HG03175 (cell line): ENCODE measurements around the gene MRNIP.

ENCODE experiments used
- ATAC-seq: cut with Tn5 transposase; IDR thresholded peaks from one replicate; pipeline ENCODE4 v1.9.1; 2021; ENCODE audit warnings: mild to moderate bottlenecking, moderate library complexity; ENCODE audit not compliant: unreplicated experiment

The MRNIP gene

DNA sequence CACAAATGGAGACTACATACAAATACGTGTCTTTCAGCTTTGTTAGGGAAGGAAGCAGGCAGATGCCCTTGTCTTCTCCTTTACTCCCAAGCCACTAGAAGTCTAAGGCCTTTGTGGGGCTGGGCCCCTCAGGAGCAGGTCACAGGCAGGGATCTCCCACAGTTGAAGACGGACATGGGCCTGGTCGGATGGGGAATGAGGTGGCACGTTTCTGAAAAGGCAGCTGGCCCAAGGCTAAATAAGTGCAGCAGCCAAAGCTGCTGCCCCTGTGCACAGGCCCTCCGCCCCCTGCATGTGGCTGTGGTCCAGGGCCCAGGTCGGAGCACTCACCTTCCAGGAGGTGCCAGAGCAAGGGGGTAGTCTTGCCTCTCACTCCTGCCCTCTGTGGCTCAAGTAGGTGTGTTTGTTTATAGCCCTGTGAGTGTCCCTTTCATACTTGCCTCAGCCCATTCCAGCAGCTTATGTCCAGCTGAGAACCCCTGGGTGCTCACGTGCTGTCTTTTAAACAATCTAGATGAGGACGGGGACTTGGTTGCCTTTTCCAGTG, 36.1 kb downstream of the MRNIP start:
- no peak for ATAC-seq

DNA sequence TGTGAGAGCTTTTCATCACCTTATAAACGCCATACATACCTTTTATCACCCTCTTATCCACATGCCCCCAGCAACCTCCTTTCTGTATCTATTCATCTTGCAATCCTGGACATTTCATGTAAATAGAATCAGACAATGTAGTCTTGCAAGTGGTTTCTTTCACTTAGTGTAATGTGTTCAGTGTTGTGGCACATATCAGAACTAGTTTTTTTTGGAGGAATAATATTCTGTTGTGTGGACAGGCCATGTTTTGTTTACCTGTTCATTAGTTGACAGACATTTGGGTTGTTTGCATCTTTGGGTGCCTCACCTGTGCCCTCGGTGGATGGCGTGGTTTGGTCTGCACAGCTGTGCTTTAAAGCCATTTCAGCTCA, 36.6 kb downstream of the MRNIP start:
- ATAC-seq, result no peak

DNA sequence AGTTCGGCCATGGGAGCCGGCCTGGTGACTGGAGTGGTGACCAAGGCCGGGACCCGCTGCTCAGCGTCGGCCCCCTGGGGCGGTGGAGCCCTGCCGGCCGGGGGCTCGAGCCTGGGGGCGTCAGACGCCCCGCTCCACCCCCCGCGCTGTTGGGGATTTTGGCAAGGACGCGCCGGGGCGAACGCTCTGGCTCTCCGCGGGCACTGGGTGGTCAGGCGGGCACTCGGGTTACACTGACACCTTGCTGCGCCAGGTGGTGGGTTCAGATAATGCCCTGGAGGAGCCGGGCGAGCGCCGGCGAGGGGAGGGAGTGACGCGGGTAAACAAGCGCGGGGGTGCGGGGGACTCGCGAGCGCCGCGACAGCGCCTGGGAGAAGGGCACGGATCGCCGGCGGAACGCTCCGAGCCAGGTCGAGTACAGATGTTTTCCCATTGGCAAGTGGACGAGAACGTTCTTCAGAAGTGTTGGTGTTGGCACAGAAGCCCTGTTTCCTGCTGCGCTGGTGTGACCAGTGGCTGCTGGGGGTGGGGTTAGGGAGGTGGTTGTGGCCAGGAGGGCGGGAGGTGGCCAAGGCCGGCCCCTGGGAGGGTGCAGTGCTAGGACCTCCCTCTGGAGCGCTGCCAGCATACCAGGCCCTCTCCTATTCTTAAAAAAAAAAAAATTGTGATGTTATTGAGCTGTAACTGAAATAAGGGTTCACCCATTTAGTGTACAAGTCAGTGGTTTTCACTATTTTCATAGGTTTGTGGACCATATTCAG, 37.1 kb downstream of the MRNIP start:
- ATAC-seq, result peak; percentile 52

DNA sequence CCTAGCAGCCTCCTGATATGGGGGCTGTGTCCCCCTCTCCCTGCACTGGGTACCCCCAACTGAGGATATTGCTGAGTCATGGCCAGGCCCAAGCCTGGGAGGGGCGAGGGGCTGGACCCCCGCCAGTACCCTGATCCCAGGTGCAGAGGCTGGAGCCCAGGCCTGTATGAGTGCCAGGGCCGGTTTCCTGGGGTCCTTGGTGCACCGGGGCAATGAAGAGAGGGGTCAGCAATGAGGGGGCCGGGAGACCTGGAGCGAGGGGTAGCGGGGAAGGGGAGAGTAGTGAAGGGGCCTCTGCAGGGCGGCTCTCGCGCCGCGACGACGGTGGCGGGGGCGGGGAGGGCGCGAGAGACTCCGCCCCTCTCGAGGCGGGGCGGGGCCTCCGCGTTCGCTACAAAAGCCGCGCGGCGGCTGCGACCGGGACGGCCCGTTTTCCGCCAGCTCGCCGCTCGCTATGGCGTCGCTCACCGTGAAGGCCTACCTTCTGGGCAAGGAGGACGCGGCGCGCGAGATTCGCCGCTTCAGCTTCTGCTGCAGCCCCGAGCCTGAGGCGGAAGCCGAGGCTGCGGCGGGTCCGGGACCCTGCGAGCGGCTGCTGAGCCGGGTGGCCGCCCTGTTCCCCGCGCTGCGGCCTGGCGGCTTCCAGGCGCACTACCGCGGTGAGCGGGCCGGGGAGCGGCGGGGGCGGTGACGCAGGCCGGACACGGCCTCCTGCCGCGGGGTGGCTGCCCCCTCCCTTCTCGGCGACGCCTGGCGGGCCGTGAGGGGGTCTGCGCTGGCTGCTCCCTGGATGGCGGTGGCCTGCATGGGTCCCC, 37.9 kb downstream of the MRNIP start, which contains the start of gene SQSTM1:
SQSTM1 (plus strand) TSS at position 423 of the 815 bp plus-strand sequence; CDS start at position 455, 32 bp downstream.
- ATAC-seq, result peak; percentile 37

DNA sequence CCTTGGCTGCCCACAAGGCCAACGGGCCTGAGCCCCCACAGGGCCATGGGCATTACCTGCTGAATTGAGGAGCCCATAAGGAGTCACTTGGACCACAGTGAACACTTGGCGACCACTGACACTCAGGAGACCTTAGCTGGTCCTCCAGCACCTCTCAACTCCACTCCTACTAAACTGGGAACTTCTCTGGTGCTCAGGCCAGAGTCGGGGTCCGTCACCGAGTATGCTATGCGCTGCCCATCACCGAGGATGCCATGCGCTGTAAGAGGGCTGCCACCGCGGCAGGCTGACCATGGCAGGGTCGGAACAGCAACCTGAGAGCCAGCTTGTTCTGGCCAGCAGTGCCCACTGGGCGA, 38.5 kb downstream of the MRNIP start:
- ATAC-seq, result no peak

DNA sequence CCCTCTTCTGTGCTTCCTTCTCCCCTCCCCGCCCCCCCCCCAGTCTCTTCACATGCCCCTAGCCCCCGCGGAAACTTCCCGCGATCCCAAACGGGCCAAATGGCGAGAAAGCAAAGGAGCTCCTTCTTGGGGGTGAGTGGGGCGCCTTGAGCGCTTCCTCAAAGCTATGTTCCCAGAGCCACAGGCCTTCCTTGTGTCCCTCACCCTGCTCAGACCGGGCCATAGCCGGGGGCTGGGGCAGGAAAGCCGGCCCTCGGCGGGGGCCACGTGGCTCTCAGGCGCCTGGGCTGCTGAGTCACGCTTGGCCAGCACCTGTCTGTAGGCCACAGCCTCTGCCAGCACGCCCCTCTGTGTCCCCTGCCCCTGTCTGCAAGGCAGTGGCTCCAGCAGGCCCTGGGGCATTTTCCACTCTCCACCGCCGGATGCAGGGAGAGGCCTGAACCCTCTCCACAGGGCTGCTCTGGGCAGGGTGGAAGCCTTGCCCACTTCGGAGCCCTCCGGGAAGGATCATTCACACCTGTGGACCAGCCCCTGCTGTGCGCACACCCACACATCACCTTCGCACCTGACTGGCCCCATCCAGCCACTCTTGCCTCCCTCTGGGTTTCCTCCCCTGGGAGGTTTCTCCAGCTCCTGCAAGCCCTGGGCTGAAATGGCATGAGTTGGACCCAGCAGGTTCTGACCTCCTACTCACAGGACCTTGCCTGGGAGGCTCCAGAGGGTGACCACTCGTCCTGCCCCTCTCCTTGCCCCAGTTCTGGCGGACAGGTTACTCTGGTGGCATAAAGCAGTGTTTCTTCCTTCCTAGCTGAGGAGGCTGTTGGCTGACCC, 39.1 kb downstream of the MRNIP start:
- ATAC-seq, result peak; percentile 22

DNA sequence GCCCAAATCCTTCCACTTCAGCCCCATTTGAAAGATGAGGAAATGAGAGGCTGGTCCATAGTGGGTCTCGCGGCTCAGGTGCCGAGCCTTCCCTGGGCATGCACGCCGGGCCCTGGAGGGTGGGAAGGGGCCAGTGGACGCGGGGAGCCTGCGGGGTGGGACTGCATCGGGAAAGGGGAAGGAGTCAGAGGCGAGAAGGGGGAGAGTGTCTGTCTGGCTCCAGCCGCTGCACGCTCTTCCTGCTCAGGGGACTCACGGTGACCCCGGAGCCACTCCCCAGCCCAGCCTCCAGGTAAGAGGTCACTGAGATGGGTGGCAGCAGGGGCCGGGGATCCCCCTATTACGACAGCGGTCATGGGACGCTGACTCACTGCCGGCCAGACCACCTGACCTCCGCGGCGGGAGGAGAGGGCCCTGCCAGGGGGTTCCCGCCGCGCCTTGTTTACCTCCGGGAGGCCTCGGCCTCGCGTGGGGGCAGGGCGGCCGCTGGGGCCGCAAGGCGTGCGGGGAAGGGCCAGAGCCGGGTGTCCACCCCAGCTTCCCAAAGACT, 39.8 kb downstream of the MRNIP start:
- ATAC-seq, result peak; percentile 61

DNA sequence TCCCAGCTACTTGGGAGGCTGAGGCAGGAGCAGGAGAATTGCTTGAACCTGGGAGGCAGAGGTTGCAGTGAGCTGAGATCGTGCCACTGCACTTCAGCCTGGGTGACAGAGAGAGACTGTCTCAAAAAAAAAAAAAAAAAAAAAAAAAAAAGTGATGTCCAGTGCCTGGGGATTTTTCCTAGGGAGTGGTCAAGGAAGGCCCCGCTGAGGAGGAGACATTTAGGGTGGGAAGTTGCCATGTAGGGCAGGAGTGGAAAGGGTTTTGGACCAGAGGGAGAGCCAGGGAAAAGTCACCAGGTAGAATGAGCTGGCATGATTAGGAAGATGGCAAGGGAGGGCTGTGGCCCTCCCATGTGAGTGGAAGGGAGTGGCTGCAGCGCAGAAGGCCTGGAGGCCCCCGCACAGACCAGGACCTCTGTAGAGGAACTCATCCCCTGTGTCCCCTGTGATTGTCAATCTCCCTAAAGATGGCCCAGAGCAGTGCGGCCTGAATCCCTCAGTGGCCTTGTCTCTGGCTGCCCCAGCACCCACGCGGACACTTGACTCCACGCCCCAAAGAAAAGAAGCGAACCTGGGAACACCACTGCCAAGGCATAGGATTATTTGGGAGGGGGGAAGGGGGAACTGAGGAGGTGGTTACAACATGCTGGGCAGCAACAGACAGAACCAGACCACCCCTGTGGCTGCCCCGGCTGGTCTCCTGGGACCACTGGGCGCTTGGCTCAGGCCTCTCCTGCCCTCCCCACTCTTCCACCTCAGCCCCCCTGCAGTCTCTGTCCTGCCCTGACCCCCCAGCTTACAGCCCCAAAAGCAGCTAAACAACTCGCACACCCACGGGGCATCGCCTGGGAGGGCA, 40.5 kb downstream of the MRNIP start:
- ATAC-seq, result no peak

DNA sequence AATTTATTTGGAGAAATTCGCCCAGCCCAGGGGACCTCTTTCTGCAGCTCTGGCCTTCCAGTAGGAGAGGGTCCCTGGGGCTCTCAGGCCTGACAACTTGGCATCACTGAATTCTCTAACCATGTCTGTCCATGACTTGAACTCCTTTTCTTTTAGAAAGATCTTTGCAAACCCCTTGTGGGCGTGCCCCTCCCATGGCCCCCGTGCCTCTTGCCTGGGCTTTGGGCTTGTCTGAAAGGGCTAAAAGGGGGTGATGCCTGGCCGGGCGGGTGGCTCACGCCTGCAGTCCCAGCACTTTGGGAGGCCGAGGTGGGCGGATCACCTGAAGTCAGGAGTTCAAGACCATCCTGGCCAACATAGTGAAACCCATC, 41.2 kb downstream of the MRNIP start:
- ATAC-seq, result no peak

DNA sequence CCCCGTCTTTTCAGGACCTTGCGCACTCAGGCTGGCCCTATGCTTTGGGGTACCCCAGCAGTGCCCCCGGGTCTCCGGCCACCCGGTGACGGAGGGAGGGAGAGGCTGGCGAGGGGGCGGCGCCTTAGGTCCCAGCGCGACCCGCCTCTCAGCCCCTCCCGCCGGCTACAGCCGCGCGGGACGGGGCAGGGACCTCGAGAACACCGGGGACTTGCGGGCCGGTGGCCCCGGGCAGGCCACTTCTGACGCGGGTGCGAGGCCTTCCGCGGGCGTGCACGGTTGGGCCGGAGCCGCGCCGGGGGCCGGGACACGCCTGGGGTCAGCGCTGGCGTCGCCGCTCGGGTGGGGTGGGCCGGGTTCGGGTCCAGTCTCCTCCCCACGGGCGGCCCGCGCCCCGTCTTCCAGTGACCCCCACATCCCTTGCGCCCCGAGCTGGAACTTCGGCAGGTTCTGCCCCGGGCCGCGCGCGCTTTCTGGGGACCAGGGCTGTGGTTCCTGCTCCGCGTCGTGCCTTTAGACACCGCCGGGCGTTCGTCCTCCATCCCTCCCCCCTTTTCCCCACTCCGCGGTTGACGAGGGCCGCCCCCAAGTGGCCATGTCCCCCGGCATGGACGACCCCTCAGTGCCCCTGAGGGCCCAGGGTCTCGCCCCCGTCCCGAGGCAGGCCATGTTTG, 41.7 kb downstream of the MRNIP start:
- ATAC-seq, result no peak

DNA sequence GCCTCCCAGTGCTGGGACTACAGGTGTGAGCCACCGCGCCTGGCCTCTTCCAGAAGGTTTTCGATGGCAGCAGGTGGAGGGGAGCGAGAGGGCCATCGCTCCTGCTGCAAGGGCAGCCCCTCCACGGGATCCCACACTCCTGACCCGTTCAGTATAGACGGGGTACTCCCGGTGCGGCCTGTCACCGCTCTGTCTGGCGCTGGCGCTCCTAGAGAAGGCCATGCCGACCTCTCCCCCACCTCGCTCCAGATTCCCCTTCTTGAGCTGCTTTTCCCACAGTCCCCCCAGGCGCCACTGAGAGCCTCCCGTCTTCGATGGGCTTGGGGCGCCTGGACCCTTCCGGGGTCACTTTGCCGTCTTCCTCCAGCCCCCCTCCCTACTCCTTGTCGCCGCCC, 42.2 kb downstream of the MRNIP start:
- no peak for ATAC-seq

DNA sequence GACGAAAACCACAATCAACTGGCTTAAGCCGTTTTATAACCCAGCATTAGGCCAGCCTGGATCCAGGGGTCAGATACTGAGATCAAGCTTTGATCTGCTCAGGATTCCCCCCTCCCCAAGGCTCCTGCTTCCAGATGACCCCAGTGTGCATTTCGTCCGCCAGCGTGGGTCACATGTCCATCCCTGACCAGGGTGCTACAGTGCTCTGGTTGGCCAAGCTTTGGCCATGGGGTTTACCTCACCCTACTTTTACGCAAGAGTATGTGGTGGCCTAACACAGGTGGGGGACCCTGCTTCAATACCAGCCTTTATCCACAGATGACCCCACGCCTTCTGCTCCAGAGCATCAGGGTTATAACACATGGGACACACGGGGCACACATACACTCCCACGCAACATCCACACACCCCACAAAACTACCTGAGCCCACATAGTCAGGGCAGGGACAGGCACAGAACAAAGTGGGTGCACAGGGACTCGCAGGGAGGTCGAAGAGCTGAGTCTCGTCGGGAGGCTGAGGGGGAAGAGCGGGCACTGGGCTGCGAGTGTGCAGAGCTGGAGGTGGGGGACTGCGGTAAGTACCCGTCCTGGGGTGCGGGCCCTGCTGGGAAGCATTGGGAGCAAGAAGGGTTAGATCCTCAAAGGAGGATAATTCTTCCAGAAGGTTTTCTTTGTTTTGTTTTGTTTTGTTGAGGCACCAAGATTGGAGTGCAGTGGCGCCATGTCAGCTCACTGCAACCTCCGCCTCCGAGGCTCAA, 42.9 kb downstream of the MRNIP start:
- no peak for ATAC-seq

DNA sequence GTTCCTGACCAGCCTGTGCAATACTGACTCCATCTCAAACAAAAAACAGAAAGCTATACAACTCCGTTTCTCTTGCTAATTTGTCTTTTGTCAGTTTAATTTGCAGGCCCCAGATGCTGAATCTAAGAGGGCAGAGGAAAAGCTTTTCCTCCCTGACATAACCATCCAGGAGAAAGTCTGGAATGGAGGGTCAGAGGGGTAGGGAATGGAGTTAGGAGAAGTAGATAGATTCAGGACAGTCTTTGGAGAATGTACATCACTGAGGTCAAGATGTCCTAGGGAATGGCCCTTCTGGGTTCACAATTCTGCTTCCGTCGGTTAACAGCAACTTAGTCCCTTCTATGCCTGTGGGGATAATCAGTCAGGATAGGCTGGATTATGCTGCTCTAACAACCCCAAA, 44.5 kb downstream of the MRNIP start:
- ATAC-seq, result no peak

DNA sequence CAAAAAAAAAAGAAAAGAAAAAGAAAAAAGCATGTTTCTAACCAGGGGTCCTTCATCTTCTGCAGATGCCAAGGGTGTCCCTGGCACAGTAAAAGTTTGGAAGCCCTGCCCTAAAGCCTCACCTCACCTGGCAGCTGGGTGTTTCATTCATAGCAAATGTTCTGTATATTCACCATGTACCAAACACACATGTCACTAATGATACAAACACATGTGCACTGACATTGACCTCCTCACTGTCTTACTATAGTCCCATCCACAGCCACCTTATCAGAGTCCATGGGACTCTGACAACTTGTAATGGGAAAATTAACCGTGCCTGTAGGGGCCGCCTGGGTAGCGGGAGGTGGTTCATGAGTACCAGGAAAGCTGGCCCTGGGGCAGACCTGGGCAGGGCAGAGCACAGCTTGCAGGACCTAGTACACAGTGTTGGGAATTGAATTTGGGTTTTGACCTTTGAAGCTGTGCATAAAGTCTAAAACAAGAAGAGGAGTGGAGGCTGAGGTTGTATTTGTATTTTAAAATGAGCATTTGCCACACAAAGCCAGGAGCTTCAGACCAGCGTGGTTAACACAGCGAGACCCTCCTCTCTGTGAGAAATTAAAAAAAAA, 45.5 kb downstream of the MRNIP start:
- ATAC-seq, result no peak

DNA sequence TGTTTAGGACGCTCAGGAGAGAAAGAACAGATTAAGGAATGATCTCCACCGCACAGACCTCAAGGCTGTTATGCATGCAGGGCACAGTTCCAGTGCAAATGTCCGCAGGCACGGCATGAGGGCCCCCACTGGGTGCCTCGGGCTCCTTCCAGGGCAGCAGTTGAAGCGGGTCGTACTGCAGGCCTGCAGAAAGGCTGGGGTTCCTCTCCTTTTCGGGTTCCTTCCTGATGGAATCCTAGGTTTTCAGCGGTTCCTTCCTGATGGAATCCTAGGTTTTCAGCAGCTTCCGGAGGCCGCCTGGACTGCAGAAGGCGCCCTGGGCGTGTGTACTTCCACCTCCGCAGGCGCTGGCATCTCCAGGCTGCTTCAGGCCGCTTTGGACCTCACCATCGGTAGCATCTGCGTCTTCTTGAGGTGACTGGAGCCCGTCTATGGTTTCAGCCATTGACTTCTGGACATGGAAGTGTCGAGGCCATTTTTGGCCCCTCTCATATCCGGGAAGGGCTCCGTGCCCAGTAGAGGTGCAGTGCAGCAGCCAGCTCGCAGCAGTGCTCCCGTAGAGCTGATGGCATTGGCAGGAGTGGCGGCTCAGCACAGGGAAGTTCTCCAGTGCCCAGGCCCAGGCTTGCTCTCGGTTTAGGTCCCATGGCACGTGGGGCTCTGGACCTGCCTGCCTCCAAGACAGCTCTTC, 46.3 kb downstream of the MRNIP start:
- no peak for ATAC-seq

DNA sequence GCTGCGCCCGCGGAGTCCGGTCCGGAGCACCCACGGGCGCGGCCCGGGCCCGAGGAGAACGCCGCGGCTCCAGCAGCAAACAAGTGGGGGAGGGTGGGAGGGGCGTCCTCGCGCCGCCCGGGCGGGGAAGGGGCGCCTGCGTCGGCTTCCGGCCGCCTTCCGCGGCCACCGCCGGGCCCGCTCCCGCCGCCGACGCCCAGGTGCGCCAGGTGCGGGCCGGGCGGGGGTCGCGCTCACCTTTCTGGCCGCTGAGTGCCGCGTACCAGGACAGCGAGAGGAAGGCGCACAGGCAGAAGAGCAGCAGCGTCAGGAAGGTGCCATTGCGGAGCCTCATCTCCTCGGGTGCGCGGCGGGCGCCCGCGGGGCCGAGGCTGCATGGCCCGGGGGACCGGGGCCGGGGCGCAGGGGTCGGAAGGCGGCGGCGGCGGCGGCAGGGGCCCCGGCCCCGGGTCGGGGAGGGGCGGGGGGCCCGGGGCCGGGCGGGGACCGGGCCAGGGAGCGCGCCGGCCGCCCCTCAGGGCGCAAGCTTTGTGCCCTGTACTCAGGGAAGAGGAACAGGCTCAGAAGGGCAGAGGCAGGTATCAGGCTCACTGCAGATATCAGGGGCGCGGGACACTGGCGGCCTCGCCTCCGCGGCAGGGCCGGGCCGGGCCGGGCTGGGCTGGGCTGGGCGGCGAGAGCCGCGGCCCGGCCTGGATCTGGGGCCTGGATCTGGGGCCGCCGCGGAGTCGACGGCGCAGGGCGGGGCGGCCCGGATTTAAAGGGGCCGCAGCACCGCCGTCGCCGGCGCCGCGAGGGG, 52.2 kb downstream of the MRNIP start, which contains the start of gene MGAT4B:
MGAT4B (minus strand) TSS at position 617 of the 799 bp plus-strand sequence; CDS start at position 334, 283 bp downstream.
- peak; percentile 72 for ATAC-seq
